ENCODE results near the gene UBASH3A.

The UBASH3A gene

GRCh38 chr21:42379426-42380215, 24.1 kb upstream of the UBASH3A start:
- Mint-ChIP-seq H3K27me3 (ENCODE audit: low read depth, poor library complexity) (peaks cover 35% of the 10 kb centered on the region), H3K36me3 (ENCODE audit: low read depth) (no peaks in the 10 kb centered on the region), H3K4me1 (peaks cover 17% of the 10 kb centered on the region), H3K4me3 (no peak overlapping the region), H3K9me3 (peaks cover 15% of the 10 kb centered on the region), H3K27ac (no peak overlapping the region)
- no peak for DNase-seq
- TF ChIP-seq CTCF (IDR thresholded peaks at IDR 0.05) = no peak

- peak; percentile 47 for TF ChIP-seq CTCF (IDR thresholded peaks at IDR 0.05)
These were observed 22.2 kb upstream of the UBASH3A start for GRCh38 chr21:42381347-42381984.

GRCh38 chr21:42382915-42383314, 20.8 kb upstream of the UBASH3A start:
- no peak overlapping the region for H3K4me3 Mint-ChIP-seq
- no peak overlapping the region for H3K27ac Mint-ChIP-seq
- no peaks in the 10 kb centered on the region for H3K36me3 Mint-ChIP-seq (ENCODE audit: low read depth)
- peaks cover 28% of the 10 kb centered on the region for H3K9me3 Mint-ChIP-seq
- TF ChIP-seq CTCF (IDR thresholded peaks at IDR 0.05) = no peak
- H3K27me3 Mint-ChIP-seq (ENCODE audit: low read depth, poor library complexity) = peaks cover 40% of the 10 kb centered on the region
- DNase-seq = no peak
- H3K4me1 Mint-ChIP-seq = peaks cover 26% of the 10 kb centered on the region

More at GRCh38 chr21:42381347-42381984, 22.2 kb upstream of the UBASH3A start:
- DNase-seq = no peak
- H3K4me1 Mint-ChIP-seq = peaks cover 14% of the 10 kb centered on the region
- H3K4me3 Mint-ChIP-seq = no peak overlapping the region
- H3K27me3 Mint-ChIP-seq (ENCODE audit: low read depth, poor library complexity) = peaks cover 37% of the 10 kb centered on the region
- H3K27ac Mint-ChIP-seq = no peak overlapping the region
- peaks cover 15% of the 10 kb centered on the region for H3K9me3 Mint-ChIP-seq
- H3K36me3 Mint-ChIP-seq (ENCODE audit: low read depth) = no peaks in the 10 kb centered on the region

- H3K27ac Mint-ChIP-seq = no peak overlapping the region
- no peaks in the 10 kb centered on the region for H3K36me3 Mint-ChIP-seq (ENCODE audit: low read depth)
- no peak for TF ChIP-seq CTCF (IDR thresholded peaks at IDR 0.05)
- H3K9me3 Mint-ChIP-seq = peaks cover 30% of the 10 kb centered on the region
- peaks cover 30% of the 10 kb centered on the region for H3K4me1 Mint-ChIP-seq
- H3K27me3 Mint-ChIP-seq (ENCODE audit: low read depth, poor library complexity) = peaks cover 40% of the 10 kb centered on the region
- DNase-seq = no peak
- H3K4me3 Mint-ChIP-seq = no peak overlapping the region
These were observed 20.4 kb upstream of the UBASH3A start for GRCh38 chr21:42383331-42383730.

- Mint-ChIP-seq H3K27ac (no peak overlapping the region), H3K36me3 (ENCODE audit: low read depth) (no peaks in the 10 kb centered on the region), H3K4me1 (peaks cover 39% of the 10 kb centered on the region), H3K4me3 (no peak overlapping the region), H3K27me3 (ENCODE audit: low read depth, poor library complexity) (peaks cover 38% of the 10 kb centered on the region), H3K9me3 (peaks cover 37% of the 10 kb centered on the region)
- no peak for DNase-seq
- TF ChIP-seq CTCF (IDR thresholded peaks at IDR 0.05) = no peak
These were observed 19.4 kb upstream of the UBASH3A start for GRCh38 chr21:42384156-42384945.

Measured in nephron progenitor cell (in vitro differentiated cells).